Measurements from ENCODE around the gene CCL26.

DNA sequence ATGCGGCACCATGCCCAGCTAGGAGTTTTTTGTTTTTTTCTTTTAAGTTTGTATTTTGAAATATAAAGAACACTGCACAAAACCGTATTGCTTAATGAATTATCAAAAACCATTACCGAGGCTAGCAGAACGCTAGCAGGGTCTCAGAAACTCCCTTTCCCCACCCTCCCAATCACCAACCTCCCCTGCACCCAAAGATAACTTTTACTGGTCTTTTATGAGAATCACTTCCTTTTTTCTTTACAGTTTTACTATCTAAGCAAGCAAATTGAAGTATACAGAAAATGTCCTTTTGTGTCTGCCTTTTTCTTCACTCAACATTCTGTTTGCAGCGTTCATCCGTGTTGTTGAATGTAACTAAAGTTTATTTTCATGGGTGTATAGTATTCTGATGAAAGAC lies 46.7 kb downstream of the CCL26 start:
- TF ChIP-seq, protein P1, sequence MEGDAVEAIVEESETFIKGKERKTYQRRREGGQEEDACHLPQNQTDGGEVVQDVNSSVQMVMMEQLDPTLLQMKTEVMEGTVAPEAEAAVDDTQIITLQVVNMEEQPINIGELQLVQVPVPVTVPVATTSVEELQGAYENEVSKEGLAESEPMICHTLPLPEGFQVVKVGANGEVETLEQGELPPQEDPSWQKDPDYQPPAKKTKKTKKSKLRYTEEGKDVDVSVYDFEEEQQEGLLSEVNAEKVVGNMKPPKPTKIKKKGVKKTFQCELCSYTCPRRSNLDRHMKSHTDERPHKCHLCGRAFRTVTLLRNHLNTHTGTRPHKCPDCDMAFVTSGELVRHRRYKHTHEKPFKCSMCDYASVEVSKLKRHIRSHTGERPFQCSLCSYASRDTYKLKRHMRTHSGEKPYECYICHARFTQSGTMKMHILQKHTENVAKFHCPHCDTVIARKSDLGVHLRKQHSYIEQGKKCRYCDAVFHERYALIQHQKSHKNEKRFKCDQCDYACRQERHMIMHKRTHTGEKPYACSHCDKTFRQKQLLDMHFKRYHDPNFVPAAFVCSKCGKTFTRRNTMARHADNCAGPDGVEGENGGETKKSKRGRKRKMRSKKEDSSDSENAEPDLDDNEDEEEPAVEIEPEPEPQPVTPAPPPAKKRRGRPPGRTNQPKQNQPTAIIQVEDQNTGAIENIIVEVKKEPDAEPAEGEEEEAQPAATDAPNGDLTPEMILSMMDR (IDR thresholded peaks at IDR 0.05 in 2 of 3, conservative IDR thresholded peaks at IDR 0.05 in 1 of 3; ENCODE audit: borderline replicate concordance in 1 of 3, insufficient read depth in 1 of 3, low read depth in 2 of 3, low read length in 2 of 3): no peak
- TF ChIP-seq EZH2 (IDR thresholded peaks at IDR 0.05): no peak
- no peak for TF ChIP-seq POLR2A (IDR thresholded peaks at IDR 0.05; ENCODE audit: borderline replicate concordance, extremely low read depth, insufficient read depth, insufficient read length)
- no peak for TF ChIP-seq POLR2AphosphoS5 (IDR thresholded peaks at IDR 0.05; ENCODE audit: low read depth, low read length)
- TF ChIP-seq, protein P2, sequence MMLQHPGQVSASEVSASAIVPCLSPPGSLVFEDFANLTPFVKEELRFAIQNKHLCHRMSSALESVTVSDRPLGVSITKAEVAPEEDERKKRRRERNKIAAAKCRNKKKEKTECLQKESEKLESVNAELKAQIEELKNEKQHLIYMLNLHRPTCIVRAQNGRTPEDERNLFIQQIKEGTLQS (IDR thresholded peaks at IDR 0.05): no peak
